ENCODE results near the gene LDAF1. TPM values are rescaled to one million over a fixed set of nuclear protein-coding genes. Genes with fewer than 3 reads are reported as not detected.

The LDAF1 gene
- total RNA-seq, 1 experiment from 2014 or later, result 50.1 TPM

- Mint-ChIP-seq H3K27ac (ENCODE audit: unreplicated experiment) (no peak overlapping the region), H3K4me1 (ENCODE audit: low read depth, unreplicated experiment) (no peaks in the 10 kb centered on the region), H3K9me3 (ENCODE audit: low read depth, unreplicated experiment) (peaks cover 2% of the 10 kb centered on the region), H3K36me3 (ENCODE audit: insufficient read depth, unreplicated experiment) (peaks cover 43% of the 10 kb centered on the region), H3K27me3 (ENCODE audit: unreplicated experiment) (no peaks in the 10 kb centered on the region), H3K4me3 (ENCODE audit: low read depth, unreplicated experiment) (no peak overlapping the region)
- no peak for TF ChIP-seq CTCF (IDR thresholded peaks at IDR 0.05; ENCODE audit: unreplicated experiment)
- TSS peak; percentile 26 for BruUV-seq (replicated peaks)
- DNase-seq, result no peak
- intact Hi-C loops (cut with micrococcal nuclease; ENCODE audit: unreplicated experiment), result no loop called here
- CTCF ChIA-PET, result interaction anchor here (0.5 to 2.0 kb wide), 4 partner anchors 16 to 1348 kb away, joined by 3 to 7 read pairs (median 3); no protein-coding TSS in a partner anchor
These were observed 20.9 kb downstream of the LDAF1 start for GRCh38 chr16:21179126-21179982.

- no peak overlapping the region for H3K27ac Mint-ChIP-seq (ENCODE audit: unreplicated experiment)
- no peaks in the 10 kb centered on the region for H3K4me1 Mint-ChIP-seq (ENCODE audit: low read depth, unreplicated experiment)
- no peak overlapping the region for H3K4me3 Mint-ChIP-seq (ENCODE audit: low read depth, unreplicated experiment)
- H3K9me3 Mint-ChIP-seq (ENCODE audit: low read depth, unreplicated experiment), result peaks cover 2% of the 10 kb centered on the region
- DNase-seq, result no peak
- TF ChIP-seq CTCF (IDR thresholded peaks at IDR 0.05; ENCODE audit: unreplicated experiment), result no peak
- CTCF ChIA-PET, result interaction anchor here (1.3 to 2.0 kb wide), 2 partner anchors 17 to 121 kb away, joined by 3 to 7 read pairs; no protein-coding TSS in a partner anchor
- H3K27me3 Mint-ChIP-seq (ENCODE audit: unreplicated experiment), result no peaks in the 10 kb centered on the region
- peaks cover 43% of the 10 kb centered on the region for H3K36me3 Mint-ChIP-seq (ENCODE audit: insufficient read depth, unreplicated experiment)
- BruUV-seq (replicated peaks), result no TSS peak
- intact Hi-C loops (cut with micrococcal nuclease; ENCODE audit: unreplicated experiment), result no loop called here
These were observed 21.5 kb downstream of the LDAF1 start for GRCh38 chr16:21179983-21180365.

GRCh38 chr16:21183995-21184394 is 25.5 kb downstream of the LDAF1 start:
- BruUV-seq (replicated peaks), result no TSS peak
- no peak overlapping the region for H3K27ac Mint-ChIP-seq (ENCODE audit: unreplicated experiment)
- CTCF ChIA-PET, result no interaction called here
- no peak for TF ChIP-seq CTCF (IDR thresholded peaks at IDR 0.05; ENCODE audit: unreplicated experiment)
- peaks cover 27% of the 10 kb centered on the region for H3K36me3 Mint-ChIP-seq (ENCODE audit: insufficient read depth, unreplicated experiment)
- DNase-seq, result no peak
- H3K4me3 Mint-ChIP-seq (ENCODE audit: low read depth, unreplicated experiment), result no peak overlapping the region
- peaks cover 2% of the 10 kb centered on the region for H3K9me3 Mint-ChIP-seq (ENCODE audit: low read depth, unreplicated experiment)
- H3K27me3 Mint-ChIP-seq (ENCODE audit: unreplicated experiment), result no peaks in the 10 kb centered on the region
- intact Hi-C loops (cut with micrococcal nuclease; ENCODE audit: unreplicated experiment), result no loop called here
- peaks cover 8% of the 10 kb centered on the region for H3K4me1 Mint-ChIP-seq (ENCODE audit: low read depth, unreplicated experiment)

GRCh38 chr16:21184834-21185233 is 26.4 kb downstream of the LDAF1 start:
- Mint-ChIP-seq H3K27ac (ENCODE audit: unreplicated experiment) (no peak overlapping the region), H3K27me3 (ENCODE audit: unreplicated experiment) (no peaks in the 10 kb centered on the region), H3K9me3 (ENCODE audit: low read depth, unreplicated experiment) (peaks cover 2% of the 10 kb centered on the region), H3K4me3 (ENCODE audit: low read depth, unreplicated experiment) (no peak overlapping the region), H3K36me3 (ENCODE audit: insufficient read depth, unreplicated experiment) (peaks cover 27% of the 10 kb centered on the region), H3K4me1 (ENCODE audit: low read depth, unreplicated experiment) (peaks cover 8% of the 10 kb centered on the region)
- DNase-seq, result no peak
- no TSS peak for BruUV-seq (replicated peaks)
- intact Hi-C loops (cut with micrococcal nuclease; ENCODE audit: unreplicated experiment), result no loop called here
- no peak for TF ChIP-seq CTCF (IDR thresholded peaks at IDR 0.05; ENCODE audit: unreplicated experiment)
- CTCF ChIA-PET, result no interaction called here
